ENCODE measurements around the gene SETD9.

GRCh38 chr5:56862909-56863308 is 46.5 kb upstream of the SETD9 start:
- TF ChIP-seq POLR2AphosphoS5 (IDR thresholded peaks at IDR 0.05), result no peak
- no peak for TF ChIP-seq CTCF (IDR thresholded peaks at IDR 0.05)
